A549 (cell line): Measurements from ENCODE around the gene VASN. TPM values are rescaled to one million over a fixed set of nuclear protein-coding genes. Genes with fewer than 3 reads are reported as not detected.
A peak's percentile ranks its signal among the peaks of the same experiment; 100 is the strongest.

Experiments used
- ATAC-seq, 2 experiments: fragments of 200-7000 bp in 1 of 2; fragments of >200 bp in 1 of 2; cut with Nextera tagmentation in 1 of 2; cut with Tn5 transposase in 1 of 2; 3 replicates each; pipeline versions ENCODE4 v1.8.0 to v1.9.1; 2018 to 2020; ENCODE audit warnings: mild to moderate bottlenecking in 1 of 2, moderate library complexity in 1 of 2
- CTCF ChIA-PET: fragments of 300-600 bp; sonication (Branson Sonifier 250); formaldehyde crosslinking; extraction: SDS; loops from one replicate; lab custom pipeline; 2021; ENCODE audit warnings: antibody characterized with exemption, inconsistent platforms; lab: Yijun Ruan, JAX
- POLR2A ChIA-PET: fragments of 350-600 bp; formaldehyde crosslinking; extraction: SDS; loops from one replicate; lab custom pipeline; 2021; ENCODE audit warnings: antibody characterized with exemption, inconsistent platforms; lab: Yijun Ruan, JAX
- DNase-seq, 2 experiments: peaks; one replicate each; pipeline versions ENCODE4 v3.0.0 to v3.0.0-alpha.2; 2011 to 2016; ENCODE audit warnings: low read depth in 1 of 2, low spot score in 1 of 2
- FAIRE-seq: peaks from 2 replicates; lab custom pipeline; 2011; peaks lifted over from hg19 to GRCh38; lab: Jason Lieb, UNC
- H3K27ac ChIP-seq, 2 experiments: fragments of >200 bp; sonication (Bioruptor Twin); formaldehyde crosslinking; 3 replicates each; pipeline ENCODE4 v1.5.1; 2016 to 2017
- H3K4me1 ChIP-seq: fragments of >200 bp; sonication (Bioruptor Twin); formaldehyde crosslinking; 3 replicates; pipeline ENCODE4 v1.6.1; 2016
- H3K4me2 ChIP-seq: fragments of >200 bp; sonication (Bioruptor Twin); formaldehyde crosslinking; 3 replicates; pipeline ENCODE4 v1.6.1; 2016
- H3K4me3 ChIP-seq: fragments of >200 bp; sonication (Bioruptor Twin); formaldehyde crosslinking; 3 replicates; pipeline ENCODE4 v1.5.1; 2016
- H3K9me3 ChIP-seq: fragments of >200 bp; sonication (Bioruptor Twin); formaldehyde crosslinking; 3 replicates; pipeline ENCODE4 v1.6.1; 2016
- CBX2 ChIP-seq: fragments of 200-600 bp; sonication (generic); IDR thresholded peaks from 2 replicates; pipeline ENCODE4 v1.6.1; 2016; ENCODE audit warnings: low read depth, mild to moderate bottlenecking, borderline replicate concordance
- GATA3 ChIP-seq: IDR thresholded peaks from 2 replicates; pipeline ENCODE4 v1.6.1; 2012; ENCODE audit warnings: borderline replicate concordance
- JUN ChIP-seq, 2 experiments: fragments of >200 bp; sonication (Bioruptor Twin); formaldehyde crosslinking; IDR thresholded peaks; 2 replicates in 1 of 2; 3 replicates in 1 of 2; pipeline ENCODE4 v1.6.1; 2016 to 2017
- MAZ ChIP-seq: fragments of 150-350 bp; IDR thresholded peaks from 2 replicates; pipeline ENCODE4 v1.6.1; 2014; ENCODE audit warnings: antibody characterized with exemption, low read depth, low read length, borderline replicate concordance
- NR3C1 ChIP-seq: fragments of >200 bp; sonication (Bioruptor Twin); formaldehyde crosslinking; IDR thresholded peaks from 3 replicates; pipeline ENCODE4 v1.6.1; 2017
- PBX3 ChIP-seq: IDR thresholded peaks from 2 replicates; pipeline ENCODE4 v1.6.1; 2012
- POLR2AphosphoS2 ChIP-seq: conservative IDR thresholded peaks from 2 replicates; pipeline ENCODE4 v1.6.1; 2012; ENCODE audit warnings: low read length, improper control_type of control experiment, inconsistent platforms
- SMC3 ChIP-seq: fragments of >200 bp; sonication (Bioruptor Twin); formaldehyde crosslinking; IDR thresholded peaks from 3 replicates; pipeline ENCODE4 v1.6.1; 2018; ENCODE audit warnings: inconsistent platforms
- WGBS: methylation state at CpG from one replicate; pipeline ENCODE4 v1.1.6; 2017; ENCODE audit errors: missing lambda C conversion rate; 5-methylcytosine and 5-hydroxymethylcytosine counted together
- polyA plus RNA-seq, 4 experiments: library from polyadenylated mRNA; depleted of rRNA in 3 of 4; stranded (reverse); fragments of >200 nt; fragmentation: RNase III in 1 of 4; extraction: RNeasy Plus Mini Kit Qiagen cat#74134 plus additional on column Dnase treatment in 1 of 4; gene quantifications; 2 replicates in 3 of 4; 3 replicates in 1 of 4; pipeline ENCODE4 v1.2.3, GENCODE V29; 2011 to 2017
- TF ChIP-seq, protein P1 (sequence below): fragments of 250-450 bp; sonication (Bioruptor Pico); IDR thresholded peaks from 2 replicates; pipeline ENCODE4 v1.5.0; 2021; ENCODE audit warnings: mild to moderate bottlenecking, moderate library complexity, borderline replicate concordance

The VASN gene
- polyA plus RNA-seq, 2 of the 4 experiments (the other 2 are of a cell fraction) = 2.3 to 4.0 TPM

DNA sequence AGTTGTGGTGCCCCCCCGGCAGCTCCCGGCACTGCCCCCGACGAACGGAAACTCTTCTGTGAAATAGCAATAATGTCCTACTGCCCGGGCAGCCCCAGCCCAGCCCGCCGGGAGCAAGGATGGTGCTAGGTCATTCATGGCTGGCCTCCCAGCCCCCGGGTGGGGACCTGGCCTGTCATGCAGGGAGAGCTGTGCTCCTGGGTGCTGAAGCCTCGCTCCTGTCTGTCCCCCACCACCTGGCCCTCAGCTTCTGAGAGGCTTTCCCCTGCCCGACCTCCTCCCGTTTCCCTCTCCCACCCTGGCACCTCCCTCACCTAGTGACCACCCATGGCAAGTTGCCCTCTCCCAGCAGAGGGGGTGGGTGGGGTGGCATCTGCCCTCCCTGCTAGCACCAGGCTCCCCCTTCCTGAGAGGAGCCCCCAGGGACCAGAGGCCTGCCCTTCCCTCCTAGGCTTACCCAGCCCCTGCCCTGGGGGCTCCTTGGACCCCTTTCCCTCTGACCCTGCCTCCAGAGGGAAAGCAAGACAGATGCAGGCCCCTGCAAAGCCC, 34.0 kb upstream of the VASN start:
- 75% methylated on average over 8 of the region's 12 CpGs for WGBS
- peak in 1 of 2 experiments; percentile 5; a peak in 2 of 6 replicates for ATAC-seq
- H3K4me1 ChIP-seq = peaks cover 17% of the 10 kb centered on the region; the same call in 2 of the 3 replicates

DNA sequence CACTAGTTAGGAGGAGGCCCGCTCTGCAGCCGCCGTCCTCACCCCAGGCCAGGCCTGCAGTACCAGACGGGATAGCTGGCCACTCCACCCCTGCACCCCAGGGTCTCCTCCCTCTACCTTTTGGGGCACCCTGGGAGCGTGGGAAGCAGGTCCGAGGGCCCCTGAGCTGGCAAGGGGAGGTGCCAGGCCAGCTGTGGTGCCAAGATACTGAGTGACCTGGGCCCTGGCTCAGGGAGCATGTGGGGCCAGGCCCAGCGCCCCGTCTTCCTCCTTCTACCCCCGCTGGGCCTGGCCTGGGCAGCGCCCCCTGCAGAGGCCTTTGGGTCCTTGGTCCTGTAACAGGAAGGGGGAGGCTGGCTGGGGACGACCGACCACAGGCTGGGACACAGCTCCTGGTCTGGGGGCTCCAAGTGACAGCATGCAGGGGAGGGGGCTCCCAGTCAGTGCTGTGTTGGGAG, 33.5 kb upstream of the VASN start:
- Histone ChIP-seq H3K27ac (peak overlapping the region in 1 of 2 experiments; percentile 53; a peak in 3 of 6 replicates), H3K4me2 (no peak overlapping the region), H3K9me3 (no peaks in the 10 kb centered on the region)
- peak; percentile 28 to 39; a peak in 5 of 6 replicates for ATAC-seq
- WGBS = 79% methylated on average over 6 of the region's 12 CpGs
- ChIA-PET POLR2A (interaction anchor here (1.0 kb wide), 1 partner anchor 14 kb away, joined by 3 read pairs; no protein-coding TSS in a partner anchor), CTCF (interaction anchor here (0.9 to 22.8 kb wide), 8 partner anchors 8 to 66 kb away, joined by 3 to 423 read pairs (median 34); partner anchors contain the start of genes GLIS2 and PAM16)
- TF ChIP-seq SMC3 (peak; percentile 6; the same call in 1 of the 3 replicates), CBX2 (no peak)
- TF ChIP-seq, all 56 proteins: peak for 1
- no peak for DNase-seq
- Histone ChIP-seq H3K4me1 (peaks cover 17% of the 10 kb centered on the region; the same call in 2 of the 3 replicates), H3K4me3 (no peak overlapping the region)
- FAIRE-seq = no peak

More for the DNA sequence above, 34.0 kb upstream of the VASN start:
- DNase-seq = no peak
- Histone ChIP-seq H3K4me3 (no peak overlapping the region), H3K9me3 (no peaks in the 10 kb centered on the region), H3K27ac (peak overlapping the region in 1 of 2 experiments; percentile 27; a peak in 1 of 6 replicates), H3K4me2 (no peak overlapping the region)
- TF ChIP-seq POLR2AphosphoS2 (0 out of 2 replicates have a peak, but pooled peaks have one; percentile 44), NR3C1 (no peak)
- POLR2A ChIA-PET = interaction anchor here (0.6 kb wide), 1 partner anchor 30 kb away, joined by 3 read pairs; no protein-coding TSS in a partner anchor
- no peak for FAIRE-seq
- CTCF ChIA-PET = interaction anchor here (0.9 to 22.8 kb wide), 8 partner anchors 8 to 67 kb away, joined by 3 to 423 read pairs (median 34); partner anchors contain the start of genes GLIS2 and PAM16

- peak overlapping the region in 1 of 2 experiments; percentile 53; a peak in 3 of 6 replicates for H3K27ac ChIP-seq
- ChIA-PET CTCF (interaction anchor here (0.9 to 22.8 kb wide), 9 partner anchors 8 to 66 kb away, joined by 3 to 423 read pairs (median 10); partner anchors contain the start of genes GLIS2 and PAM16), POLR2A (interaction anchor here (1.0 kb wide), 1 partner anchor 13 kb away, joined by 3 read pairs; no protein-coding TSS in a partner anchor)
- no peak overlapping the region for H3K4me2 ChIP-seq
- WGBS = 96% methylated on average over 3 of the region's 10 CpGs
- DNase-seq (no peak), FAIRE-seq (no peak), ATAC-seq (peak; percentile 15 to 28; a peak in 5 of 6 replicates)
- H3K9me3 ChIP-seq = no peaks in the 10 kb centered on the region
- TF ChIP-seq JUN (IDR thresholded peaks at IDR 0.05) (no peak; a peak in 2 of 5 replicates), PBX3 (peak; percentile 35; the same call in 1 of the 2 replicates)
- peaks cover 17% of the 10 kb centered on the region; the same call in 2 of the 3 replicates for H3K4me1 ChIP-seq
- no peak overlapping the region for H3K4me3 ChIP-seq
These were observed 32.8 kb upstream of the VASN start for GRCh38 chr16:4338712-4339299.

- ATAC-seq (no peak), DNase-seq (no peak), FAIRE-seq (no peak)
- Histone ChIP-seq H3K27ac (no peak overlapping the region), H3K9me3 (no peaks in the 10 kb centered on the region), H3K4me1 (peaks cover 17% of the 10 kb centered on the region; the same call in 2 of the 3 replicates), H3K4me2 (no peak overlapping the region), H3K4me3 (no peak overlapping the region)
- ChIA-PET CTCF (interaction anchor here (1.5 to 22.8 kb wide), 6 partner anchors 8 to 65 kb away, joined by 9 to 423 read pairs (median 34); partner anchors contain the start of genes GLIS2 and PAM16), POLR2A (no interaction called here)
- WGBS = 66% methylated on average over 10 of the region's 10 CpGs
- TF ChIP-seq GATA3 (0 out of 2 replicates have a peak, but pooled peaks have one; percentile 3), MAZ (no peak)
- TF ChIP-seq, protein P1, sequence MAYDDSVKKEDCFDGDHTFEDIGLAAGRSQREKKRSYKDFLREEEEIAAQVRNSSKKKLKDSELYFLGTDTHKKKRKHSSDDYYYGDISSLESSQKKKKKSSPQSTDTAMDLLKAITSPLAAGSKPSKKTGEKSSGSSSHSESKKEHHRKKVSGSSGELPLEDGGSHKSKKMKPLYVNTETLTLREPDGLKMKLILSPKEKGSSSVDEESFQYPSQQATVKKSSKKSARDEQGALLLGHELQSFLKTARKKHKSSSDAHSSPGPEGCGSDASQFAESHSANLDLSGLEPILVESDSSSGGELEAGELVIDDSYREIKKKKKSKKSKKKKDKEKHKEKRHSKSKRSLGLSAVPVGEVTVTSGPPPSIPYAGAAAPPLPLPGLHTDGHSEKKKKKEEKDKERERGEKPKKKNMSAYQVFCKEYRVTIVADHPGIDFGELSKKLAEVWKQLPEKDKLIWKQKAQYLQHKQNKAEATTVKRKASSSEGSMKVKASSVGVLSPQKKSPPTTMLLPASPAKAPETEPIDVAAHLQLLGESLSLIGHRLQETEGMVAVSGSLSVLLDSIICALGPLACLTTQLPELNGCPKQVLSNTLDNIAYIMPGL (CRISPR knock-in tag) = no peak
These were observed 32.2 kb upstream of the VASN start for GRCh38 chr16:4339455-4339854.
